GM12801 (cell line): ENCODE measurements around the gene GTF2E1.

Experiments used
- TF ChIP-seq, protein P1 (sequence below): IDR thresholded peaks from one replicate; pipeline ENCODE4 v1.5.1; 2011; ENCODE audit warnings: control low read depth; ENCODE audit not compliant: insufficient read length; ENCODE audit errors: extremely low read depth

Gene GTF2E1

DNA sequence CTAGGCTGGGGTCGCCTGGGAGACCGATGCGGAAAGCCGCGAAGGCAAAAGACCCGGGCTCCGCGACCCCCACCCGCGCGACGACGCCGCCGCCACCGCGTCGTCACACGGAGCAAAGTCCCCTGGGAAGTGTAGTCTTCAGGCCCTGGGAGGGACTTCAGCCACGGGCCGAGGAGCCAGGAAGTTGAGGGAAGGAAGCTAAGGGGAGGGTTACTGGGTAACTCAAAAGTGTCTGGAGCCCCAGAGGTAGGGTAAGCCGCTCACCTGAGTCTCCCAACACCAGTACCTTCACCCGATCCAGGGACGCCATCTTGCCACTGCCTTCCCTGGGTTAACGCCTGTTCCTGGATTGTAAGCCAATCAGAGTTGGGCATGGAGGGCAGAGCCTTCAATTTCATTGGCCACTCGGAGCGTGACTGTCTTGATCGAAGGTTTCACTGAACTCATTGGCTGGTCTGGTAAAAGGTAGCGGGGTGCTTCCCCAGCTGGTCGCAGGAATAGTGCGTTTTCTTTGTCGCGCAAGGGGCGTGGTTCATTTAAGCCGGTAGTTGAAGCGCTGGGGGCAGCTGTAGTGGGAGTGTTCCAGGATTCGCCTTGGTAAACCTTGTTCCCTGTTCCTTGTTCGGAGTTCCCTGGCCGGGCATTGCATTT lies at the start of gene GTF2E1, which contains the start of gene RABL3:
TSS of gene GTF2E1 (plus strand) at position 547 of the 651 bp plus-strand sequence. CDS start 7,809 bp downstream, outside the sequence.
TSS of gene RABL3 (minus strand) at position 319 of the 651 bp plus-strand sequence. CDS start at position 310, 9 bp downstream.
- TF ChIP-seq, protein P1, sequence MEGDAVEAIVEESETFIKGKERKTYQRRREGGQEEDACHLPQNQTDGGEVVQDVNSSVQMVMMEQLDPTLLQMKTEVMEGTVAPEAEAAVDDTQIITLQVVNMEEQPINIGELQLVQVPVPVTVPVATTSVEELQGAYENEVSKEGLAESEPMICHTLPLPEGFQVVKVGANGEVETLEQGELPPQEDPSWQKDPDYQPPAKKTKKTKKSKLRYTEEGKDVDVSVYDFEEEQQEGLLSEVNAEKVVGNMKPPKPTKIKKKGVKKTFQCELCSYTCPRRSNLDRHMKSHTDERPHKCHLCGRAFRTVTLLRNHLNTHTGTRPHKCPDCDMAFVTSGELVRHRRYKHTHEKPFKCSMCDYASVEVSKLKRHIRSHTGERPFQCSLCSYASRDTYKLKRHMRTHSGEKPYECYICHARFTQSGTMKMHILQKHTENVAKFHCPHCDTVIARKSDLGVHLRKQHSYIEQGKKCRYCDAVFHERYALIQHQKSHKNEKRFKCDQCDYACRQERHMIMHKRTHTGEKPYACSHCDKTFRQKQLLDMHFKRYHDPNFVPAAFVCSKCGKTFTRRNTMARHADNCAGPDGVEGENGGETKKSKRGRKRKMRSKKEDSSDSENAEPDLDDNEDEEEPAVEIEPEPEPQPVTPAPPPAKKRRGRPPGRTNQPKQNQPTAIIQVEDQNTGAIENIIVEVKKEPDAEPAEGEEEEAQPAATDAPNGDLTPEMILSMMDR = no peak

- TF ChIP-seq, protein P1 = no peak
These were observed 48.9 kb upstream of the GTF2E1 start for GRCh38 chr3:120693439-120694171.

DNA sequence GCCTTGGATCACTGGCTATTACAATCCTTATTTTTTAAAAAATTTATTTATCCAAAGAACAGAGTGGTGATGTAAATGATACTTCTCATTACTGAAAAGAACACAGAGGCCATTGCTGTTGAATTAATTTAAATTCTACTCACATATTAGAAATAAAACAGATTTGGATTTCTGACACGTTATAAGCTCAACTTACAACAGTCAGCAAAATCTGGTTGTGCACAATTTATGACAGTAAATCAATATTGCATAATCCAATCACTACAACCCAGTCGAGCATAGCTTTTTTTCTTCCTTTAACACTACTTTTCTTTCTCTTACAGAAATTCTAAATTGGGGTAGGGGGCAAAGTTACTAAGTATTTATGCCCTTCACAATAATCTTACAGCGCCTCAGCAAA lies 43.2 kb upstream of the GTF2E1 start:
- TF ChIP-seq, protein P1 = no peak

- TF ChIP-seq, protein P1 = no peak
These were observed 36.5 kb upstream of the GTF2E1 start for GRCh38 chr3:120705884-120706582.

- TF ChIP-seq, protein P1 = no peak
These were observed 35.6 kb upstream of the GTF2E1 start for GRCh38 chr3:120706950-120707349.

DNA sequence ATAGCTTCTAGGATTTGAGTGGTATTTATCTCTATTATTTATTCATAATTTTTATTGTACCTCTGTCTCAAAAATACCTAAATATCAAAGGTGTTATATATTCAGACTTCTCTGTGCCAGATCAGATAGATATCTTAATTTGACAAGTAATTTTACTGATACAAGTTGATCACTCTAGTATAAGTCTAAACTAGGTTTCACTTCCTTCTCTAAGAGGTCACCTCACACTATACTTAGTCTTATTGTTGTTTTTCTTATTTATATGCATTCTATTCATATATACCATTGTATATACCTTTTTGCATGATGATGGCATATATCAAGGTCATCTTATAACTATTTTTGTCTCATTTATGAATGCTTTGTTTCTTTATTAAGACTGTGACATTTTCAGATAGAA lies 34.1 kb upstream of the GTF2E1 start:
- TF ChIP-seq, protein P1 = no peak

GRCh38 chr3:120710369-120710768 lies 32.2 kb upstream of the GTF2E1 start:
- TF ChIP-seq, protein P1 = no peak
